Measurements from ENCODE around the gene CALY. TPM values are rescaled to one million over a fixed set of nuclear protein-coding genes. Genes with fewer than 3 reads are reported as not detected.

Gene CALY
- total and polyA plus RNA-seq, 2 experiments from 2014 or later, result 12.3 to 16.3 TPM

DNA sequence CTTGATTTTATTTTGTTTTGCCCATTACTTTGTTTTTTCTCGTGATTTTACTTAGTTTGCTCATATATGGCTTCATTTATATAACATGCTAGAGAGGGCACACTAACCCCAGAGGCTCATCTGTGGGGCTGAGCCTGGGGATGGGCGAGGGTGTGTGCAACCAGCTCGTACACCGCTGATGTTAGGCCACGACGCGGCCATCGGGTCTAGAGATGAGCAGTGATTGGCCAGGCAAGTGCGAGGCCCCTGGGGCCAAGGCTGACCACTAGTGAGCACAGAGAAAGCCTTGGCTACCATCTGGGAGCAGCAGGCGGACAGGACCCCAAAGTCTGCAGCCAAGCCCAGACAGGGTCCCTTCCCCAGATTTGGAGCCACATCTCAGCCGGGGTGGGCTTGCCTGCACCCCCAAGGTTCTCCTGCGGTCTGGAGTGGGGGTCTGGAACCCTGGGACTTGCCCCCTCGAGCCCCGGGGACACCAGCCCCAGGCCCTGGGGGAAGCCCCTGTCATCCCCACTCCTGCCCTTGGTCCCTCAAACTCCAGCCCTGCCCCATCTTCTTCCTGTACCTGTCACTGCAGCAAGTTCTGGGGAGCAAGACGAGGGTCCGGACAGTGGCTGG lies 17.4 kb upstream of the CALY start:
- Histone ChIP-seq H3K4me3 (no peak overlapping the region), H3K9me3 (ENCODE audit: low read depth) (no peaks in the 10 kb centered on the region), H3K36me3 (no peaks in the 10 kb centered on the region), H3K4me1 (ENCODE audit: low read depth) (no peaks in the 10 kb centered on the region), H3K27me3 (no peaks in the 10 kb centered on the region), H3K27ac (no peak overlapping the region)
- DNase-seq (ENCODE audit: low read depth in 1 of 2, low spot score in 1 of 2), result no peak
- TF ChIP-seq CTCF (IDR thresholded peaks at IDR 0.05; ENCODE audit: low read depth, low read length), result no peak

DNA sequence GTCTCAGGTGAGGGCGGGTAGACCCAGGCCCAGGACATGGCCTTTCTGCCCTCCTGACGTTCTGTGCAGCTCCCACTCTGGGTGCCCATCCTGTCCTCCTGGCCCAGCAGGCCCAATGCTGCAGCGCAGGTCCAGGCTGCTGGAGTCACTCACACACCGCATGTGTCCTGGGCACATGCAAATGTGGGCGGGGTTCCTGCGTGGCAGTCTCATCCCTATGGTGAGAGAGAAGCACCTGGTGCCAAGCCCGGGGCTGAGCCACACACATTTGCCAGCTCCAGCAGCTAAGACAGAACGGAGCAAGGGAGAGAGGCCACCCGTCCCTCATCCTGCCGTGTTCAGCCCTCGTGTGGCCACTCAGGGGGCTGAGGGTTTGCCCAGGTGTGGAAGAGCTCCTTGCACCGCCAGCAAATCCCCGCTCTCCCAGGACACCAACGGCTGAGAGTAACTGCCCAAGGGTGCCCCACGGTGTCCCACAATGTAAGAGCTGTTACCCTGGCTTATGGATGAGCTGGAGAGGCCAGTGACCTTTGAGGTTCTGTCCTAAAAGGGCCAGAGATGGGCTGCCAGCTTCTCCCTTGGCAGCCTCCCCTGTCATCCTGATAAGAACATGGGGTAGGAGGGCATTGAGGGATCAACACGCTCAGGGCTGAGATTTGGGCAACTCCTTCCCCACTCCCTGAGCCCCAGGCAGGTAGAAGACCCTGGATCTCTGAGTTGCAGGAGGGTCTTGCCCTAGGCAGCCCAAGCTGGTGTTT lies 16.7 kb upstream of the CALY start:
- no peak for DNase-seq (ENCODE audit: low read depth in 1 of 2, low spot score in 1 of 2)
- H3K4me1 ChIP-seq (ENCODE audit: low read depth), result no peaks in the 10 kb centered on the region
- H3K27me3 ChIP-seq, result no peaks in the 10 kb centered on the region
- no peak overlapping the region for H3K27ac ChIP-seq
- no peaks in the 10 kb centered on the region for H3K9me3 ChIP-seq (ENCODE audit: low read depth)
- no peak for TF ChIP-seq CTCF (IDR thresholded peaks at IDR 0.05; ENCODE audit: low read depth, low read length)
- H3K4me3 ChIP-seq, result no peak overlapping the region
- no peaks in the 10 kb centered on the region for H3K36me3 ChIP-seq

DNA sequence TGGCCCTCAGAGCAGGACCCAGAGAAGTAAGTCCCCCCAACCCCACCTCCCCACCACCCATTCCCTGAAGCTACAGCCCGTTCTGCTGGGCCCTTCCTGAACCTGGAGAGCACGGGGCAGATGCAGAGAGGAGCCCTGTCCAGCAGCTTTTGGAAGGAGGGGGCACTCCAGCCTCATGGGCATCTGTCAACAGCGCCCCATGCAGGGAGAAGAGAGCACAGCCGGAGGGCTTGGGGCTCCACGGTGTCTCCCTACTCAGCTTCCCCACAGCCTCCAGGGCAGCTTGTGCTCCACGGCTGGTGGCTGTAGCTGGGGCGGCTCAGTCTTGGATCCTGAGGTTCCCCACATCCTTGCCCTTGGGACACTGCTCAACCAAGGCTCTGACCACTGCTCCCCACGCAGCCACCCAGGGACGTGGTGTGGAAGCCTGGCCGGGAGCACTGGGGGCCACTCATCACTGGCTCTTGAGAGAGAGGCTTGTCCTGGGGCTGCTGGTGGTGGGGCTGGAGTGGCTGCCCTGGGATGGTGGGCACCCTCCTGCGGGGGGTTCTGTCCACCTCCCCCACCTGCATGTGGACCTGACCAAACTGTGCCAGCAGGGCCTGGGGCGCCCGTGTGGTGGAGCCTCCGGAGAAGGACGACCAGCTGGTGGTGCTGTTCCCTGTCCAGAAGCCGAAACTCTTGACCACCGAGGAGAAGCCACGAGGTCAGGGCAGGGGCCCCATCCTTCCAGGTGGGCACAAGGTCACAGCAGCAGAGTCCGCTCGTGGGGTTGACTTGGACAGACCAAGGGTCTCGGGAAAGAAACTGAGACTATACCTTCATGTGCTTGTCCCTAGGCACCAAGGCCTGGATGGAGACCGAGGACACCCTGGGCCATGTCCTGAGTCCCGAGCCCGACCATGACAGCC lies 15.0 kb upstream of the CALY start:
- Histone ChIP-seq H3K36me3 (no peaks in the 10 kb centered on the region), H3K4me3 (no peak overlapping the region), H3K9me3 (ENCODE audit: low read depth) (no peaks in the 10 kb centered on the region), H3K27me3 (no peaks in the 10 kb centered on the region), H3K27ac (no peak overlapping the region), H3K4me1 (ENCODE audit: low read depth) (no peaks in the 10 kb centered on the region)
- no peak for DNase-seq (ENCODE audit: low read depth in 1 of 2, low spot score in 1 of 2)
- TF ChIP-seq CTCF (IDR thresholded peaks at IDR 0.05; ENCODE audit: low read depth, low read length), result no peak

- Histone ChIP-seq H3K4me1 (ENCODE audit: low read depth) (no peaks in the 10 kb centered on the region), H3K27ac (no peak overlapping the region), H3K9me3 (ENCODE audit: low read depth) (no peaks in the 10 kb centered on the region), H3K36me3 (no peaks in the 10 kb centered on the region), H3K27me3 (no peaks in the 10 kb centered on the region), H3K4me3 (no peak overlapping the region)
- no peak for DNase-seq (ENCODE audit: low read depth in 1 of 2, low spot score in 1 of 2)
- TF ChIP-seq CTCF (IDR thresholded peaks at IDR 0.05; ENCODE audit: low read depth, low read length), result no peak
These were observed 14.2 kb upstream of the CALY start for GRCh38 chr10:133350950-133351329.

GRCh38 chr10:133350283-133350949 lies 13.7 kb upstream of the CALY start:
- H3K4me3 ChIP-seq, result no peak overlapping the region
- no peaks in the 10 kb centered on the region for H3K4me1 ChIP-seq (ENCODE audit: low read depth)
- no peaks in the 10 kb centered on the region for H3K27me3 ChIP-seq
- H3K27ac ChIP-seq, result no peak overlapping the region
- H3K9me3 ChIP-seq (ENCODE audit: low read depth), result no peaks in the 10 kb centered on the region
- TF ChIP-seq CTCF (IDR thresholded peaks at IDR 0.05; ENCODE audit: low read depth, low read length), result no peak
- DNase-seq (ENCODE audit: low read depth in 1 of 2, low spot score in 1 of 2), result no peak
- H3K36me3 ChIP-seq, result no peaks in the 10 kb centered on the region
